Mucosa of stomach (tissue), 1 donor: ENCODE measurements around the gene PROKR1.
"Not testable (repeated sequence)": the region's sequence is repeated elsewhere in the genome, so short reads cannot be mapped to it uniquely, and the experiment has no call there.

Experiments used
- H3K27me3 ChIP-seq: one replicate; pipeline ENCODE4 v1.7.0; 2013; ENCODE audit warnings: mild to moderate bottlenecking, low read length; ENCODE audit not compliant: control insufficient read depth, insufficient read depth
- H3K36me3 ChIP-seq: one replicate; pipeline ENCODE4 v1.7.0; 2013; ENCODE audit warnings: low read length; ENCODE audit not compliant: control insufficient read depth, insufficient read depth
- H3K4me1 ChIP-seq: one replicate; pipeline ENCODE4 v1.7.0; 2013; ENCODE audit warnings: mild to moderate bottlenecking, low read length; ENCODE audit not compliant: control insufficient read depth, insufficient read depth
- H3K4me3 ChIP-seq: one replicate; pipeline ENCODE4 v1.7.0; 2013; ENCODE audit warnings: low read length
- H3K9ac ChIP-seq: one replicate; pipeline ENCODE4 v1.7.0; 2013; ENCODE audit warnings: mild to moderate bottlenecking, low read length, moderate library complexity
- H3K9me3 ChIP-seq: one replicate; pipeline ENCODE4 v1.7.0; 2013; ENCODE audit warnings: mild to moderate bottlenecking, low read length, moderate library complexity; ENCODE audit not compliant: control insufficient read depth
- donor health status: Pancreatic carcinoma.

PROKR1 gene

GRCh38 chr2:68643011-68643873, at the start of gene PROKR1:
Gene PROKR1, plus strand, starts transcription at chr2:68643579. Its CDS starts 2,243 bp downstream, at chr2:68645822.
- Histone ChIP-seq H3K9ac (peak within 1 kb of the TSS; percentile 22), H3K4me3 (no peak within 1 kb of the TSS), H3K4me1 (peaks cover 6% of the 10 kb centered on the region), H3K9me3 (no peaks in the 10 kb centered on the region), H3K36me3 (no peaks in the 10 kb centered on the region), H3K27me3 (peaks cover 44% of the 10 kb centered on the region)

DNA sequence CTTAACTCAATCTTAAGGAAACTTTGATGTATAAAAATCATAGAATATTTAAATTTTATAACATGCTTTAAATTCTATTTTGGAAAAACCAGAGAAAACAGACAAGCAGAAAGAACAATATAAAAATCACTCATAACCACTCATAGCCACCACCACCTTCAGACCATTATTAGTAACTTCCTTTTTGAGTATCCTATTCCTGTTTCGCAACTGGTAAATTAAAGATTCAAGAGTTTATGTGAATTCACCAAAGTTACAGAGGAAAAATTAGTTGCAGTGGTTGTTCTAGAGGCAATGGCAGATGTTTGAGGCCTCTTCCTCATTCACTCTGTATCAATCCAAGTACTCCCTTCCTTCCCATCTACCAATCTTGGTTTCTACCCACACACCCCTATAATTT, 49.3 kb upstream of the PROKR1 start:
- Histone ChIP-seq H3K4me1 (peaks cover 3% of the 10 kb centered on the region), H3K27me3 (no peaks in the 10 kb centered on the region), H3K36me3 (no peaks in the 10 kb centered on the region), H3K9me3 (no peaks in the 10 kb centered on the region), H3K9ac (no peak overlapping the region), H3K4me3 (no peak overlapping the region)

GRCh38 chr2:68594674-68595492, 48.5 kb upstream of the PROKR1 start:
- Histone ChIP-seq H3K36me3 (no peaks in the 10 kb centered on the region), H3K9ac (peak overlapping the region; percentile 7), H3K4me1 (peaks cover 1% of the 10 kb centered on the region), H3K9me3 (no peaks in the 10 kb centered on the region), H3K27me3 (no peaks in the 10 kb centered on the region), H3K4me3 (peak overlapping the region; percentile 3)

DNA sequence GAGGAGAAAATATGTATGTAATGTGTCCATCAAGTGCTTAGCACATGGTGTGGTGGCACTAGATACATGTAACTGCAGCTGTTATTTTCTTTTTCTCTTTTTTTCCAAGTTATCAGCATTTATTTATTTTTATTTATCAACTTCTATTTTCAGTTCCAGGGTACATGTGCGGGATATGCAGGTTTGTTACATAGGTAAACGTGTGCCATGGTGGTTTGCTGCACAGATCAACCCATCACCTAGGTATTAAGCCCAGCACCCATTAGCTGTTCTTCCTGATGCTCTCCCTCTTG, 47.9 kb upstream of the PROKR1 start:
- H3K4me1 ChIP-seq, H3K27me3 ChIP-seq, H3K9ac ChIP-seq, H3K9me3 ChIP-seq, H3K36me3 ChIP-seq, H3K4me3 ChIP-seq: not testable (repeated sequence)

DNA sequence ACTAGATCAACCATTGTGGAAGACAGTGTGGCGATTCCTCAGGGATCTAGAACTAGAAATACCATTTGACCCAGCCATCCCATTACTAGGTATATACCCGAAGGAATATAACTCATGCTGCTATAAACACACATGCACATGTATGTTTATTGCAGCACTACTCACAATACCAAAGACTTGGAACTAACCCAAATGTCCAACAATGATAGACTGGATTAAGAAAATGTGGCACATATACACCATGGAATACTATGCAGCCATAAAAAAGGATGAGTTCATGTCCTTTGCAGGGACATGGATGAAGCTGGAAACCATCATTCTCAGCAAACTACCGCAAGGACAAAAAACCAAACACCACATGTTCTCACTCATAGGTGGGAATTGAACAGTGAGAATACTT, 42.9 kb upstream of the PROKR1 start:
- H3K4me3 ChIP-seq, H3K9me3 ChIP-seq, H3K9ac ChIP-seq, H3K4me1 ChIP-seq, H3K27me3 ChIP-seq, H3K36me3 ChIP-seq: not testable (repeated sequence)

DNA sequence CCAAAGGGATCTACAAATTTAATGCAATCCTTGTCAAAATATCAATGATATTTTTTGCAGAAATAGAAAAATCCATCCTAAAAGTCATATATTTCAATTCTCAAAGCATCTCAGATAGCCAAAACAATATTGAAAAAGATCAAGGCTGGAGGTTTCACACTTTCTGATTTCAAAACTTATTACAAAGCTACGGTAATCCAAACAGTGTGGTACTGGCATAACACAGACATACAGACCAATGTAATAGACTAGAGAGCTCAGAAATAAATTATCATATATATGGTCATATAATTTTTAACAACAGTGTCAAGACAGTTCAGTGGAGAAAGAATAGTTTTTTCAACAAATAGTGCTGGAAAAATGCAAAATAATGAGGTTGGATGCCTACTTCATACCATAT, 40.3 kb upstream of the PROKR1 start:
- Histone ChIP-seq H3K9me3 (no peaks in the 10 kb centered on the region), H3K9ac (no peak overlapping the region), H3K4me3 (no peak overlapping the region), H3K36me3 (no peaks in the 10 kb centered on the region), H3K27me3 (no peaks in the 10 kb centered on the region), H3K4me1 (no peaks in the 10 kb centered on the region)

GRCh38 chr2:68604077-68604476, 39.3 kb upstream of the PROKR1 start:
- Histone ChIP-seq H3K9ac (no peak overlapping the region), H3K9me3 (no peaks in the 10 kb centered on the region), H3K4me1 (no peaks in the 10 kb centered on the region), H3K36me3 (no peaks in the 10 kb centered on the region), H3K4me3 (no peak overlapping the region), H3K27me3 (no peaks in the 10 kb centered on the region)

DNA sequence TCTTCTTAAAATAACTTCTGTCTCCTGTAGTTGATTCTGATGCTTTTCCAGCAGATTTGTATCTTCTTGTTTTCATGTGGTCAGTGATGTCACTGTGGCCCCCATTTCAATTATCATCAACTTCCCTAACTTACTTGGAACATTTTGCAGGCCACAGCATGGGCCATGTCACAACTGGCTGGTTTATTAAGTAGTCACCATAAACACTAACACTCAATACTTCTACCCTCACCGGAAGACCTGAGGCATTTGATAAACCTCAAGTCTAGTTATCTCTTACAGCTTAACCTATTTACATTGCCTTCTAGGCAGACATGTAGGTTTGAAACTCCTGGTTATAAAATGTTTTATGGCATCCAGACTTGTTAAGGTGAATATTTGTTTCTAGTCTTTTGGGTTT, 37.4 kb upstream of the PROKR1 start:
- Histone ChIP-seq H3K4me1 (no peaks in the 10 kb centered on the region), H3K9ac (no peak overlapping the region), H3K27me3 (no peaks in the 10 kb centered on the region), H3K9me3 (no peaks in the 10 kb centered on the region), H3K36me3 (no peaks in the 10 kb centered on the region), H3K4me3 (no peak overlapping the region)

DNA sequence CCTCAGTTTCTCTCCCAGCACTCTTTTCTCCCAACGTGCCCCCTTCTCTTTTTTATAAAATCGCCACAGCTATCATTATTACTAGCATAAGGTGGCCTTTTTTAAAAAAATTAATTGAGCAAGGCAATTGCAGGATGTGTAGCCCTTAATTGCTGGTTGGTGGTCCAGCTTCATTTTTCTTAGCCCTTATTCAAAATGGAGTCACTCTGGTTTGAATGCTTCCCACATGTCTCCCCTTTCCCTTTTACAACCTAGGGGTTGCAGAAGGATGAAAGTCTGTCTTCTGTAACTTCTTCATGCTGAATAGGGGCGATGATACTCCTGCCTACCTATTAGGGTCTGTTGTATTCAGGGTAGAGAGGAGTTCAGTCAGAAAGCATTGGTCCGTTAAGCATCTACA, 36.6 kb upstream of the PROKR1 start:
- Histone ChIP-seq H3K9ac (no peak overlapping the region), H3K4me1 (no peaks in the 10 kb centered on the region), H3K36me3 (no peaks in the 10 kb centered on the region), H3K27me3 (no peaks in the 10 kb centered on the region), H3K4me3 (no peak overlapping the region), H3K9me3 (no peaks in the 10 kb centered on the region)

GRCh38 chr2:68607837-68608236, 35.5 kb upstream of the PROKR1 start:
- Histone ChIP-seq H3K9me3 (no peaks in the 10 kb centered on the region), H3K9ac (no peak overlapping the region), H3K36me3 (no peaks in the 10 kb centered on the region), H3K4me1 (no peaks in the 10 kb centered on the region), H3K4me3 (no peak overlapping the region), H3K27me3 (no peaks in the 10 kb centered on the region)

GRCh38 chr2:68612765-68613519, 30.4 kb upstream of the PROKR1 start:
- H3K9ac ChIP-seq = no peak overlapping the region
- no peak overlapping the region for H3K4me3 ChIP-seq
- no peaks in the 10 kb centered on the region for H3K4me1 ChIP-seq
- no peaks in the 10 kb centered on the region for H3K36me3 ChIP-seq
- no peaks in the 10 kb centered on the region for H3K27me3 ChIP-seq
- no peaks in the 10 kb centered on the region for H3K9me3 ChIP-seq

DNA sequence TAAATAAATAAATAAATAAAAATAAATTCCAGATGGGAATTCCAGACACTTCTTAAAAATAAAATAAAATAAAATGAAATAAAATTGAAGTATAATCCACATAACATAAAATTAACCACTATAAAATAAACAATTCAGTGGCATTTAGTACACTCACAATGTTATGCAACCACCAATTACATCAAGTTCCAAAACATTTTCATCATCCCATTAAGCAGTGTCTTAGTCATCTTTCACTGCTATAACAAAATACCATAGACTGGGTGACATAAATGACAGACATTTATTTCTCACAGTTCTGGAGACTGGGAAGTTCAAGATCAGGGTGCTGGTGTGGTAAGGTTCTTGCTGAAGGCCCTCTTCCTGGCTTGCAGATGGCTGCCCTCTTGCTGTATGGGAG, 22.6 kb upstream of the PROKR1 start:
- no peaks in the 10 kb centered on the region for H3K4me1 ChIP-seq
- H3K9me3 ChIP-seq = no peaks in the 10 kb centered on the region
- H3K36me3 ChIP-seq = no peaks in the 10 kb centered on the region

More for the DNA sequence above, 22.6 kb upstream of the PROKR1 start:
- H3K9ac ChIP-seq = no peak overlapping the region
- H3K4me3 ChIP-seq = no peak overlapping the region
- no peaks in the 10 kb centered on the region for H3K27me3 ChIP-seq
